Osteocyte (in vitro differentiated cells): ENCODE data around the gene DEPDC5. TPM values are rescaled to one million over a fixed set of nuclear protein-coding genes. Genes with fewer than 3 reads are reported as not detected.

Source experiments
- DNase-seq: peaks from one replicate; pipeline ENCODE4 v3.0.0; 2021; ENCODE audit warnings: mixed read lengths; ENCODE audit not compliant: unreplicated experiment; ENCODE audit errors: extremely low spot score
- H3K27ac Mint-ChIP-seq: one replicate; pipeline ENCODE4 v1.8.0; 2021; ENCODE audit warnings: mild to moderate bottlenecking, mixed read lengths; ENCODE audit not compliant: unreplicated experiment
- H3K27me3 Mint-ChIP-seq: one replicate; pipeline ENCODE4 v1.8.0; 2021; ENCODE audit warnings: mixed read lengths; ENCODE audit not compliant: unreplicated experiment
- H3K36me3 Mint-ChIP-seq: one replicate; pipeline ENCODE4 v1.8.0; 2021; ENCODE audit warnings: mixed read lengths; ENCODE audit not compliant: unreplicated experiment
- H3K4me1 Mint-ChIP-seq: one replicate; pipeline ENCODE4 v1.8.0; 2021; ENCODE audit warnings: mixed read lengths; ENCODE audit not compliant: unreplicated experiment
- H3K4me3 Mint-ChIP-seq: one replicate; pipeline ENCODE4 v1.8.0; 2021; ENCODE audit warnings: mild to moderate bottlenecking, moderate library complexity, mixed read lengths; ENCODE audit not compliant: unreplicated experiment
- H3K9me3 Mint-ChIP-seq: one replicate; pipeline ENCODE4 v1.8.0; 2021; ENCODE audit warnings: mixed read lengths; ENCODE audit not compliant: unreplicated experiment
- CTCF ChIP-seq: fragments of 200-600 bp; sonication (generic); IDR thresholded peaks from 2 replicates; pipeline ENCODE4 v1.5.0; 2021; ENCODE audit warnings: antibody characterized with exemption, mild to moderate bottlenecking, moderate library complexity
- total RNA-seq: library from RNA; stranded (reverse); gene quantifications from 2 replicates; pipeline ENCODE4 v1.2.1, GENCODE V29; 2021

Gene DEPDC5
- total RNA-seq, 1 donor from 2014 or later = 30.7 TPM

- DNase-seq = no peak
- no peak for TF ChIP-seq CTCF
- H3K36me3 Mint-ChIP-seq = peaks cover 25% of the 10 kb centered on the region
- H3K27ac Mint-ChIP-seq = peak overlapping the region; percentile 80
- H3K27me3 Mint-ChIP-seq = no peaks in the 10 kb centered on the region
- H3K4me3 Mint-ChIP-seq = no peak overlapping the region
- peaks cover 13% of the 10 kb centered on the region for H3K4me1 Mint-ChIP-seq
- H3K9me3 Mint-ChIP-seq = no peaks in the 10 kb centered on the region
Measured at GRCh38 chr22:31829505-31829904, 75.7 kb downstream of the DEPDC5 start.

- Mint-ChIP-seq H3K9me3 (no peaks in the 10 kb centered on the region), H3K4me3 (no peak overlapping the region)
- TF ChIP-seq CTCF = no peak
Measured at GRCh38 chr22:31830721-31831070, 76.9 kb downstream of the DEPDC5 start.

DNA sequence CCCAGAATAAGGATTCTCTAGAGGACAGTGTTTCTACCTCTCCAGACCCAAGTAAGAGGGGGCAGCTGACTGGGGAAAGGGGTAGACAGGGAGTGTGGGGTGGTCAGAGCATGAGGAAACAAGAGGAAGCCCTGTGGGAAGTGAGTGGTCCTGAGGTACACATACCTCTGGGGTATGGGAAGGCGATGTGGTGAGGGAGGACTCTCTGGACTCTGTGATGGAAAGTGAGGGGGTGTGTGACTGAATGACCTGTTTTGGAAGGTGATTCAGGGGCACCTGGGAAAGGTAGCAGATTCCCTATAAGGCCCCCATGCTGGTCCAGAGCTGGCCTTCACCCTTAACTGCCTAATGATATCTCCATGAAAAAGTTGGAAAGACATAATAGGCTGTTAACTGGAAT, 80.1 kb downstream of the DEPDC5 start:
- no peak for TF ChIP-seq CTCF
- H3K27ac Mint-ChIP-seq = no peak overlapping the region

More at GRCh38 chr22:31830721-31831070, 76.9 kb downstream of the DEPDC5 start:
- no peaks in the 10 kb centered on the region for H3K27me3 Mint-ChIP-seq
- H3K27ac Mint-ChIP-seq = no peak overlapping the region
- no peak for DNase-seq
- H3K36me3 Mint-ChIP-seq = peaks cover 28% of the 10 kb centered on the region
- peaks cover 13% of the 10 kb centered on the region for H3K4me1 Mint-ChIP-seq

DNA sequence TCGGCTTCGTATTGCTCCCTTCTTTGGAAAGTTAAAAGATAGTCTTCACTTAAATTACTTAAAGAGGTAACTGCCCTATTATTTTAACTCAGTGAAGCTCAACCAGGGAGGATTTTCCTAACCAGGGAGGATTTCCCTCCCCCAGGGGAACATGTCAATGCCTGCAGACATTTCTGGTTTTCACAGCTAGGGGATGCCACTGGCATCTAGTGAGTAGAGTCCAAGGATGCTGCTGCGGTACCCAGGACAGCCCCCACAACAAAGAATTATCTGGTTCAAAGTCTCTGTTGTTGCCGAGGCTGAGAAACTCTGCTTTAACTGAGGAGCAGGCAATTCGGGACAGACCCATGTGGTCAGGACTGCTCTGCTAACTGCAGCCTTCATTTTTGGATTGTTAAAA, 82.2 kb downstream of the DEPDC5 start:
- no peak overlapping the region for H3K27ac Mint-ChIP-seq
- no peak overlapping the region for H3K4me3 Mint-ChIP-seq
- H3K27me3 Mint-ChIP-seq = no peaks in the 10 kb centered on the region
- no peaks in the 10 kb centered on the region for H3K4me1 Mint-ChIP-seq
- H3K9me3 Mint-ChIP-seq = no peaks in the 10 kb centered on the region
- TF ChIP-seq CTCF = no peak
- DNase-seq = no peak
- peaks cover 32% of the 10 kb centered on the region for H3K36me3 Mint-ChIP-seq

More for the DNA sequence above, 80.1 kb downstream of the DEPDC5 start:
- Mint-ChIP-seq H3K36me3 (peaks cover 30% of the 10 kb centered on the region), H3K27me3 (no peaks in the 10 kb centered on the region), H3K9me3 (no peaks in the 10 kb centered on the region), H3K4me3 (no peak overlapping the region), H3K4me1 (peaks cover 13% of the 10 kb centered on the region)
- no peak for DNase-seq

GRCh38 chr22:31838917-31839316, 85.1 kb downstream of the DEPDC5 start:
- no peaks in the 10 kb centered on the region for H3K4me1 Mint-ChIP-seq
- H3K4me3 Mint-ChIP-seq = no peak overlapping the region
- no peak for TF ChIP-seq CTCF
- H3K9me3 Mint-ChIP-seq = no peaks in the 10 kb centered on the region
- DNase-seq = no peak
- no peaks in the 10 kb centered on the region for H3K27me3 Mint-ChIP-seq
- H3K27ac Mint-ChIP-seq = no peak overlapping the region
- peaks cover 37% of the 10 kb centered on the region for H3K36me3 Mint-ChIP-seq
